ENCODE data around the gene WIPF1.

The WIPF1 gene

GRCh38 chr2:174599310-174599921 lies 1.8 kb upstream of the WIPF1 start:
- H3K4me3 ChIP-seq (ENCODE audit: low read depth, low read length): no peak overlapping the region

DNA sequence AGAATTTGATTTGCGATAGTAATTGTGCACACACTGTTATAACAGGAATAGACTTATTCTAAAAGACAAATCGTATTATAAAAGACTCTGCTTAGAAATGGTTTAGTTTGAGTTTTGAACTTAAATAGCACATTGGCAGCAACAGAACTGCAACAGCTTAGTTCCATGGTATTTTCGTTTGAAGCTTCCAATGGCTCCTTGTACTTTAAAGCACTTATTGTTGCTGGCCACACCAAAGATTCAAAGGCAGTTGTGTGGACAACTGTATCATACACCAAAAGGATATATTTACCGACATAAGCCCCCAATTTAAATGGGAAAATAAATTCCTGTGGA lies 627 bp downstream of the WIPF1 start:
- H3K4me3 ChIP-seq (ENCODE audit: low read depth, low read length): no peak overlapping the region

DNA sequence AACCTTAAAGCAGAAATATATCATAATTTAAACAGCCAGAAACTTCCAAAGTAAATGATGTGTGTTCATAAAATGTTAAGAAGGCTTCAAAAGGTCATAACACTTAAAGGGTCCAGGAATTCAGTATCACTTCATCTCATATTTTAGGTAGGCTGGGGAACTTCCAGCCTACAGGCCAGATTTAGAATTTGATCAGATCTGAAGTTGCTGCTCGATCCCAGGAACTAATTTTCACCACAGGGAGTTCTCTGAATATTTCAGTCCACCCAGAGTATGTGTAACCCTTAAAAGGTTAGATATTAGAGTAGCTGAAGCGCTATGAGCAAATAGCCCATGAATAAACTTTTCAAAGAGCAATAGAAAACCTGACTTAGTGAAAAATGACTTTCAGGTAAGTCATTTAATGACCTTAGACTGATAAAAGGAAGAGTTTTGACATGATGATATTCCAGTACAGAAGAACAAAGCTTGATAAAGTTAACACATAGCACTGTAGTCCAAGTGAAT lies 1.7 kb downstream of the WIPF1 start:
- no peak overlapping the region for H3K4me3 ChIP-seq (ENCODE audit: low read depth, low read length)

DNA sequence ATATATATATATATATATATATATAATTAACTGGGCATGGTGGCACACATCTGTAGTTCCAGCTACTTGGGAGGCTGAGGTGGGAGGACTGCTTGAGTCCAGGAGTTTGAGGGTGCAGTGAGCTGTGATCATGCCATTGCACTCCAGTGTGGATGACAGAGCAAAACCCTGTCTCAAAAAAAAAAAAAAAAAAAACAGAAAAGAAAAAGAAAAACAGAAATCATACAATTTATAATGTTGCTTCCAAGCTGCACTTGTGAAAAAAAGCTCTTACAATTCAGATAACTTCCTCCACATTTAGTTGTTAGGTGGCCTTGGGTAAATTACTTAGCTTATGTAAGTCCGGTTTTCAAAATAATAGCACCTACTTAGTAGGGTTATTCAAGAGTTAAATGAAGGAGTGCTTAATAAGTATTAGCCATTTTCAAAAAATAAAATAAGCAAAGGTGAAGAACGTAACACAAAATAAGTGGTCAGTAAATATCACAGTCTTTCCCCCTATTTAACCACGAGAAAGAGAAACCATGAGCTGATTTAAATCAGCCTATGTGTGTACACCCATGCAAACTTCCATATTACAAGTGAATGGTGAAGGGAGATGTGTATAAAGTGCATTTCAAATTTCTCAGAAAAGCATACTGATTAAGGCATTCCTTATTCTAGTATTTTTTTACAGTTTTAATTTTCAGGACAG lies 2.3 kb downstream of the WIPF1 start:
- H3K4me3 ChIP-seq (ENCODE audit: low read depth, low read length): no peak overlapping the region

DNA sequence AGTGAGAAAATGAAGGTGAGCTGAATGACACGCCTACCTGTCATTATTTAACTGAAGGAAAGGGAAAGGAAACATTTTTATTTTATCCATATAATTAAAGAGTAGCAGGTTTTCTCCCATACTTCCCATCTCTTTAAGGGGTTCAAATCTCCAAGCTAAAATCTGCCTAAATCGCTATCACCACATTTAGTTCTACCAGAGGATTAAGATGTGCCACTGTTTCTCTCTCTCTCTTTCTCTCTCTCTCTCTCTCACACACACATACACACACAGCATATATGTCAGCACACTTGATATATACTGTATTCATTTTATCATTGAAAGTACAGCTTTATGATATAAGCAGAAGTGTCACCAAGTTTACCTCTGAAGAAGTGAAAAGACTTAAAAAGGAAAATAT lies 3.1 kb downstream of the WIPF1 start:
- H3K4me3 ChIP-seq (ENCODE audit: low read depth, low read length): no peak overlapping the region

DNA sequence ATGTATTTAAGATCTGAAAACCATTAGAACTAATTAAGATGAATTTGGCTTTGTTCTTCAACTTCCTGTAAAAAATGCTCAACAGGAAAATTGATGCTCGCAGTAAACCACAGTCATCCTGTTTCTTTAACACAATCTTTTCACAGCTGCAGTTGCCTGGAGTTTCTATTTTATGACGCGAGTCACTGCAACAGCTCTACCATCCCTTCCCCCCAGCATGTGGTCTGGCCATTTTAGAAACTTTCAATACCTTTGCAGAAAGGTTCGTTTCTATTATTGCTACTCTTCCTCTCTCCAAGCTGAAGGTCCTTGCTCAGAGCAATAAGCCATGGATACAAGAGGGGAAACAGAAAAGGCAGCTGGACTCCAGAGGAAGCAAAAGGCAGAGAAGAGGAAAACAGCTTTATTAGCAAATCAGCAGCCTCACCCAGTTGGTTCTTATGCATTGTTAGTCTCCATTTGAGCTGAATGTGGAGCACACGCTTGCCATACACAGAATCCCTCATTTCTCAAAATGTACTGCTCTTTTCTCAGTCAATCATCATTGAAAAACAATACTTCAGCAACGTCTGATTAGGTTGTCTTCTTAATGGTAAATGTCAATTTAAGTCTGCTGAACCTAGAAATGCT lies 3.9 kb downstream of the WIPF1 start:
- no peak overlapping the region for H3K4me3 ChIP-seq (ENCODE audit: low read depth, low read length)

DNA sequence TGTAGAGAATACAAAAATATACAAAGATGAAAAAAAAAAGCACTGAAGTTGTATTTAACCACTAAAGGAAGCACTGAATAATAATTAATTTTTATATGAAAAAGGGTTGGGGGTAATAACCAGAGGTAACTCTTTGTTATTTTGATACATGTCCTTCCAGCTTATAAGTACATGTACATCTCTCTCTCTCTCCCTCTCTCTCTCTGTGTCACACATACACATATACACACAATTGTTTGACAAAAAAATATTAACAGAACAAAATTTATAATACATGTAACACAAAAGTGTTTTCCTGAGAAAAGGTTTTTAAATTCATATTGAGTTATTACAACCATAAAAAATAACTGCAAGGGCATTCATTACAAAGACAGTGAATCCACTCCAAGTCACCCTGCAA lies 4.6 kb downstream of the WIPF1 start:
- H3K4me3 ChIP-seq (ENCODE audit: low read depth, low read length): no peak overlapping the region

GRCh38 chr2:174591740-174592139 lies 5.9 kb downstream of the WIPF1 start:
- H3K4me3 ChIP-seq (ENCODE audit: low read depth, low read length): no peak overlapping the region

DNA sequence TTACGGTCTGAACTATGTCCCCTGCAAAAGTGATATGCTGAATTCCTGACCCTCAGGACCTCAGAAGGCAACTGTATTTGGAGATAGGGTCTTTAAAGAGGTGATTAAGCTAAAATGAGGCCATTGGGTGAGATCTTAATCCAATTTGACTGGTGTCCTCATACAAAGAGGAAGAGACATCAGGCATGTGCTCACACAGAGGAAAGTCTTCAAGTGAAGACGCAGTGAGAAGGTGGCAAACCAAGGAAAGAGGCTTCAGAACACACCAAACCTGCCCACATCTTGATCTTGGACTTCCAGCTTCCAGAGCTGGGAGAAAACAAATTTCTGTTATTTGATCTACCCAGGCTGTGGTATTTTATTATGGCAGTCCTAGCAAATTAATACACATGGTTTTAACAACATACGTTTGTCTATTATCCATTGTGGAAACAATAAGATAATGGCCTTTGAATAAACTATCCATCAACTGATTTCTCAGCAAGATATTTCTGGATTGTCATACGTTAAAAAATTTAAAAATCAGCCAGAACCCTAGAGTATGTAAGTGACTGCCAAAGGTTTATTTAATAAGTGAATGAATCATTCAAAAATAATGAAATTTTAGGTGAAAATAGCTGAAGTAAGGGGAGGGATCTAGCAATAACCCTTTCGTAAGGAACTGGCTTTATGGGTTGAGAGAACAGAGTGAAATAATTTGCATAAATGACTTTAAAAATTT lies 6.5 kb downstream of the WIPF1 start:
- no peak overlapping the region for H3K4me3 ChIP-seq (ENCODE audit: low read depth, low read length)

- no peak overlapping the region for H3K4me3 ChIP-seq (ENCODE audit: low read depth, low read length)
Observed at GRCh38 chr2:174590346-174590745, 7.3 kb downstream of the WIPF1 start.

DNA sequence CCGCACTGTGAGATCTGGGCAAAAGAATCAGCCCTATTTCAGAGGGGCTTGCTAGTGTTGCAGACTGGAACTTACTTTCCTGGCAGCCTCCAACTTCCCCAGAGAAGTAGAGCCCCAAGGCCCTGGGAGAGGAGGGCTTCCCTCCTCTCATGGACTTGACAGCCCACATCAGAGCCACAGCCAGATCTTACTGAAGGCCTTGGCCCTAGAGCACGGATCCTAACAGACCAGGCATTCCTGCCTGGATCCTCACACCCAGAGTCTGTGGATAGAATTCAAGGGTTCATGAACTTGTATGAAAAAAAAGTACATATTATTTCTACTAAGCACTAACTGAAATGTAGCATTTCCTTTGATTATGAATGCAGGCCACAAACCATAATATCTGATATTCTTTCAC lies 8.3 kb downstream of the WIPF1 start:
- no peak overlapping the region for H3K4me3 ChIP-seq (ENCODE audit: low read depth, low read length)

- H3K4me3 ChIP-seq (ENCODE audit: low read depth, low read length): no peak overlapping the region
Observed at GRCh38 chr2:174588463-174588862, 9.1 kb downstream of the WIPF1 start.

GRCh38 chr2:174587579-174587978 lies 10.0 kb downstream of the WIPF1 start:
- H3K4me3 ChIP-seq (ENCODE audit: low read depth, low read length): no peak overlapping the region

GRCh38 chr2:174586418-174587295 lies 10.9 kb downstream of the WIPF1 start:
- H3K4me3 ChIP-seq (ENCODE audit: low read depth, low read length): no peak overlapping the region

DNA sequence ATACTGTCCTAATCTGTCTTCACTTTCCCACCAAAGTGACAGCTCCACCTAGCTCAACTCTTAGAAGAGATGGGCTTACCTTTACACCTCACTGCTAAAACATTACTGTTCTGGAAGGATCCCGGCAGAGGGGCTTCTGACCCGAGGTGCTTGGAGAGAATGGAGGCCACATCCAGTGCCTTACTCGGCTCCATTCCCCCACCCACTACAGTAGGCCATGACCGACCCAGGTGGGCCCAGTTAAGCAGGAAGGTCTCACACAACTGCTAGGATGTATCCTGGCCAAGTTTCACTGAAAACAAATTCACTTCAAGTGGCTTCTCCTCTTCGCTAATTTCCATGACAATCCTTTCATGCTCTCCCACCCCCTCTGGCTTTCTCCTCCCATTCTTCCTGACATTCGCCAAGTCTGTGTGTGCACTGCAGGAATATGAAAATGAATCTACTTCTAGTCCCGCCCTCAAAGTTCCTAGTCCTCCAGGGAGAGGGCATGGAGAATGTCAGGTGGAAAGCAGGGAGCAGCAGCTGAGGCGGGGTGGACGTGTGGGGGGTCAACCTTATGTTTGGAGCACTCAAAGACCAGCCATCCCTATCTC lies 11.8 kb downstream of the WIPF1 start:
- H3K4me3 ChIP-seq (ENCODE audit: low read depth, low read length): no peak overlapping the region

GRCh38 chr2:174585146-174585545 lies 12.5 kb downstream of the WIPF1 start:
- H3K4me3 ChIP-seq (ENCODE audit: low read depth, low read length): no peak overlapping the region

DNA sequence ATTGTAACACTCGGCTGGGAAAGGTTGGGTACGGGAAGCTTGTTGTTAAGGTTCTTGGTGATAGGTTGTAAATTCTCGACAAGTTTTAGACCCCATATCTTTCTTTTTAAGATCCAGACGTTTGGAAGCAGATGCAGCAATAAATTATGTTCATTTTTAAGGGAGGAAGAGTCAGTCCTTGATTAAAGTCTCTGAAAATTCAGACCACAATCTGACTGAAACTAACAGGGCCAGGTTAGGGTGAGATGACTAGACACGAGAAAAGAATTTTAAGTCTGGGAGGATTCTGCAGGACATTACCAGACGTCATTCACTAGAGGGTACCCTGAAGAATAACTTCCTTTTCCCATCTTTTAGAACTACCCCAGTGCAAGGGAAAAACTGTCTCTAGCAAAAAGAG lies 16.1 kb downstream of the WIPF1 start:
- H3K4me3 ChIP-seq (ENCODE audit: low read depth, low read length): no peak overlapping the region

DNA sequence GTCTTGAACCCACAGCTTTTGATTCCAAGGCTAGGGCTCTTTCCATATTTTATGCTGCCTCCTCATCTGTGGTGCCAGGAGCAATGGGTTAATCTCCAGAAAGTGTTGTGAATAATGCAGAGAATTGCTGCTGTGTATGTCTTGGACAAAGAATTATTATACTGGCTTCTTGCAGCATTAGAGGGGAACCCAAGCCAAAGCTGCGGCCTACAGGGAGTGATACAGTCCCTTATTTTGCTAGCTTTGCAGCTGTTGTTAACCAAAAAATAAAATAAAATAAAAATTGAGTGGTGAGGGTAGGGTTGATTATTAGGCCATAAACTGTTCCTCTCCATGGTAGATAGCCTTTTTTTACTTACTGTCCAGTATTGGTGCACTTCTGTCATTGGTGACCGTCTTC lies 16.7 kb downstream of the WIPF1 start:
- no peak overlapping the region for H3K4me3 ChIP-seq (ENCODE audit: low read depth, low read length)

- H3K4me3 ChIP-seq (ENCODE audit: low read depth, low read length): no peak overlapping the region
Observed at GRCh38 chr2:174577967-174578589, 19.5 kb downstream of the WIPF1 start.

Measured in iPS-11a (cell line).